ENCODE data around the gene KCNK3.

KCNK3 gene

DNA sequence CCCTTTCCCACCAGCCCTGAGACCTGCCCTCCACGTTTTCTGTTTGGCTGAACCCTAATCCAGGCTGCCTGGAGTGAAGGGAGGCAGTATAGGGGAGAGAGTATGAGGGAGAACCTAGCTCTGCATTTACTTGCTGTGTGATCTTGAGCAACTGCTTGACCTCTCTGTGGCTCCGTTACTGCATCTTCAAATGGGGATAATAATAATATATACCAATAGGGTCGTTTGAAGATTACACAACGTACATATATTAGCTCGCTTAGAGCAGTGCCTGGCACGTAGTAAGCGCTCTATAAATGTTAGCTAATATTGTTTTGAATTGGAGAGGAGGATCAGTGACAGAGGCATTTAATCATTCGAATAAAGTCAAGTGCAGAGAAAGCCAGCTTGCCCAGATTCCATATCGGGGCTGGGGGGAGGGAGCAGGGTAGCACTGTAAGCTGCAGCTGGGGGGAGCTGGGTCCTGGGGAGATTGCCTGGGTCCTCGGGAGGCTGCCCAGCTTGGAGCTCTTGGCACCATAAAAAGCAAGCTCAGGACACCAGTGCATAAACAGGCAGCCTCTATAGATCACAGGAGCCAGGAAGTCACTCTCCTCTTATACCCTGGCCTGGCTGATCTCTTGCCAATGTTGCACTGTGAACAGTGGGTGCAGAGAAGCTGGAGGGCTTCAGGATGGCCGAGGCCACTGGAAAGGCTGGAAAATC, 19.1 kb downstream of the KCNK3 start:
- DNase-seq (ENCODE audit: low spot score) = no peak

DNA sequence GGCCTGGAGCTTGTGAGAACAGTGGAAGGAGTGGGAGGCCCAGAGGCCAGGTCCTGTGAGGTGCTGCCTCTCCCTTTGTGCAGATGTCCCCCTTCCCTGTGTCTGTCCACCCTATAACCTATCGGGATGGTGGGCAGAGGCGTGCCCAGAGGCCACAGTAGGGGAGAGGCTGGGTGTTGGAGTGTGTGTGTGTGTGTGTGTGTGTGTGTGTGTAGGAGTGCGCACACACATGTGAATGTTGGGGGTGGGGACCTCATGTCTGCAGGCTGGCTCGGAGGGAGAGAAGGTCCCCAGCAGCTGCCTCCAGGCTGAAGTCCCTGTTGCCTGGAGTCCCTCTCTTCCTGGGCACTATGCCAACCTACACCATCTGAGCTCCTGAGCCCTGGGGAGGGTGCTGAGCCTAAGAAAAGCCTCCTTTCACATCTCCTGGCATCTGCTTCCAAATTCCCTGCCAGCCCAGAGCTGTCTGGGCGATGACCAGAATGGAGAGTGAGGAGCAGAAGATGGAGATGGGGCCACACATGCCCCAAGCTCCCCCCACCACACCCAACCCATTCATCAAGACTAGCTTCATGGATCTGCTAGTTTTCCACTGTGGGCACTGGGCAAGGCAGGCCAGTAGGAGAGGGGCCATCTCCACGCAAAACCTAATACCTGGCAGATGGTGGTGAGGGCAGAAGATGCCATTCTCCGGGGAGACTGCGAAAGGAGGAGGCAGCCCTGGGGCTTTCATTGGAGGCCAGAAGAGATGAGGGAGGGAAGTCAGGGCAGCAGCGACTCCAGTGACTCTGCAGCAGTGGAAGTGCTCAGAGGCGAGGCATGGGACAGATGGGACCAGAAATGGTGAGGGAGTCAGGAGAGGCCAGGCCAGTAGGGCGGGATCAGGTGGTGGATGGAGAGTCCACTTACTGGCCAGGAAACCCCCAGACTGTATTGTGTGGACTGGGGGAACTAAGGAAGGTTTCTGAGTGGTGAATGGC, 20.3 kb downstream of the KCNK3 start:
- no peak for DNase-seq (ENCODE audit: low spot score)

DNA sequence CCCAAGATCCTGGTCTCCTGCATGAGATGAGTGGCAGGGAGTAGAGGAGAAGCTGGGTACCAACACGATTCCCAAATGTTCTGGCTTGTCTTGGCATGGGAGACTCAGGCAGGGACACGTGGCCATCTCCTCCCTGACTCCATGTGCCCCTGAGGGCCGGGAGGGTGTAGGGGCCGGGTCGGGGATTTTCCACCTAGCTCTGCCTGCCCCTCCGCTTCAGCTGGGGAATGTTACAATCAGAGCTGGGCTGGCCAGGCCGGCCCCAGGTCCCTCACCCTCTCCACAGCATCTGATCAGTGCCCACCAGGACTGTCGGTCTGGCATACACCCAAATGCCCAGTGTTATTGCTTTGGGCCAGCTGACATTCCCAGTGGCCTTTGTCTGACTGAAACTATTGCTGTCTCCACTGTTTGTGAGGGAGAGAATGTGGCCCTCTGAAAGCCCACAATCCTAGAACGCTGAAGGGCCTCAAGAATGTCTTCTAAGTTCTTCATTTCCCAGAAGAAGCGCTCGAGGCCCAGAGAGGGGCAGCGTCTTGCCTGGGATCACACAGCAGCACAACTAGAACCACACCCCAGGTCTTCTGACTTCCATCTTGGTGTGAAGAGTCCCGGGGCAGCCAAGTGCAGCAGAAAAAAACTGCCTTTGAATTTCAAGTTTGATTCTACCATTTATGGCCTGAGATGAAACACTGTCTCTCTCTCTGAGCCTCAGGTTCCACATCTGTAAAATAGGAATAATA, 23.2 kb downstream of the KCNK3 start:
- no peak for DNase-seq (ENCODE audit: low spot score)

DNA sequence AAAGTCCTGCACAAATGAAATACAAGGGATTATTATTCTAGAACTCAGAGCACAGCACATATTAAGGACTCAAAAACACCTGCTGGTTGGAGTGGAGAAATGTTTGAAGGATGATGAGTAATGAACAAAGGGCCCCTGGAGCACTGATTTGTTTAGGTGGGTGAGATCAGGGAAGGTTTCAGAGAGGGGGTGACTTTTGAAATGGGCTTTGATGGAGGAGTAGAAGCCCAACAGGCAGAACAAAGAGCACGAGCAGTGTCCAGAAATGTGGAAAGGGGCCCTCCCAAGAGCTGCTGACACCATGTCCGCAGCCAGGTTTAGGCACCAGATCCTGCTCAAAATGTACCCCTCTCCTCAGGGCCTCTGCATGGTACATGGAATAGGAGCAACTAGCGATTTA, 23.8 kb downstream of the KCNK3 start:
- DNase-seq (ENCODE audit: low spot score) = no peak

DNA sequence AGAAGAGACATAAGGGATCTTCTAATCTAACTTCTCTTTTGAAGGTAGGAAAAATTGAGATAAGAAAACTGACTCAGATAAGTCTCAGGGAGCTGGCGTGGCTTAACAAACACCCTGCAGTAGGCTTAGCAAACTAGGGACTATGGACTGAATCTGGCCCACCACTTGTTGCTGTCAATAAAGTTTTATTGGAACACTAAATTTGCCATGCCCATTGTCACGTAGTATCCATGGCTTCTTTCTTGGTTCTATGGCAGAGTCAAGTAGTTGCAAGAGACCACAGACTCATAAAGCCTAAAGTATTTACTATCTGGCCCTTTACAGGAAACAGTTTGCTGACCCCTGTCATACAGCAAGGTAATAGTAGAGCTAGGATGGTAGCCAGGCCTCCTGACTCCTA, 24.2 kb downstream of the KCNK3 start:
- no peak for DNase-seq (ENCODE audit: low spot score)

DNA sequence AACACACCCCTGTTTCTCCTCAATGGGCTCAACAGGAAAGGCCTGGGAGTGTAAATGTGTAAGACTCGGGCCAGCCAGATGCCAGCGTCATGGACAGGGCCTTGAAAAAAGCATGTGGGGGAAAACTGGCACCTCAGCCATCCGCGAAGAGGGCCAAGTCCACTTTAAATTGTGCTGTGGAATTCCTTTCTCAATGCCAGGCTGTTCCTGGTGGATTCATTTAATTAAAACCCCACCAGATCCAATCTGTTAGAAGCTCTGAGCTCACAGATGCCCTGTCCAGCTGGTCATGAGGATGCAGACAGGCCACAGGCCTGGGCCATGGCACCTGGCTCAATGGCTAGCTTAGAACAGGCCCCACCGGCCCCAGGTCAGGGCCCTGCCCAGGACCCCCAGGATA, 24.8 kb downstream of the KCNK3 start:
- no peak for DNase-seq (ENCODE audit: low spot score)

DNA sequence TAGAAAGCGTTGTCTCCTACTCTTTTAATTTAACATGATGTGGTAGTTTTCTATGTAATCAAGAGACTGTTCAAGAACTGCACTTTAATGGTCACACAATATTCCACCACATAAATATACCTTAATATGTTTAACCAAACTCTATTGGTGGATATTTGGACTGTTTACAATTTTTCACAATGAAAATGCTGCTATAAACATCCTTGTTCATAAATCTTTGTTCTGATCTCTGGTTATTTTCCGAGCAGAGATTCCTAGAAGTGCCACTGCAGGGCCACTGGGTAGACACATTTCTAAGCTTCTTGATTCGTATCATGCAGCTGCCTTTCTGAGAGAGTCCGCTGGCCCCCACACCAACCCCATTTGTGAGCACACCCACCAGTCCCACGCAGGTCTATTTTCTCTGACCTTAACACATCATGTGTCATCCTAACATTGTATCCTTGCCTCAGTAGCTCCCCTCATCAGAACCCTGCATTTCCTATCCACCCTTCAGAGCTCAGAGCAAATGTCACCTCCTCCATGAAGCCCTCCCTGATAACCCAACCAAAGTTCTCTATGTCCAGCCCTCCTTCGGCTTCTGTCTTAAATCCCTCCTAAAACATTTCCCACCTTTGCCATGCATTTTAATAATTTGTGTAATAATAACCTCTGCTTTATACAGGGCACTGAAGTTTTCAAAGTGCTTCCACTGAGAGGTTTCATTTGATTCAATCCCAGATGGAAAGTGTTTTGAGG, 26.6 kb downstream of the KCNK3 start:
- DNase-seq (ENCODE audit: low spot score) = no peak

DNA sequence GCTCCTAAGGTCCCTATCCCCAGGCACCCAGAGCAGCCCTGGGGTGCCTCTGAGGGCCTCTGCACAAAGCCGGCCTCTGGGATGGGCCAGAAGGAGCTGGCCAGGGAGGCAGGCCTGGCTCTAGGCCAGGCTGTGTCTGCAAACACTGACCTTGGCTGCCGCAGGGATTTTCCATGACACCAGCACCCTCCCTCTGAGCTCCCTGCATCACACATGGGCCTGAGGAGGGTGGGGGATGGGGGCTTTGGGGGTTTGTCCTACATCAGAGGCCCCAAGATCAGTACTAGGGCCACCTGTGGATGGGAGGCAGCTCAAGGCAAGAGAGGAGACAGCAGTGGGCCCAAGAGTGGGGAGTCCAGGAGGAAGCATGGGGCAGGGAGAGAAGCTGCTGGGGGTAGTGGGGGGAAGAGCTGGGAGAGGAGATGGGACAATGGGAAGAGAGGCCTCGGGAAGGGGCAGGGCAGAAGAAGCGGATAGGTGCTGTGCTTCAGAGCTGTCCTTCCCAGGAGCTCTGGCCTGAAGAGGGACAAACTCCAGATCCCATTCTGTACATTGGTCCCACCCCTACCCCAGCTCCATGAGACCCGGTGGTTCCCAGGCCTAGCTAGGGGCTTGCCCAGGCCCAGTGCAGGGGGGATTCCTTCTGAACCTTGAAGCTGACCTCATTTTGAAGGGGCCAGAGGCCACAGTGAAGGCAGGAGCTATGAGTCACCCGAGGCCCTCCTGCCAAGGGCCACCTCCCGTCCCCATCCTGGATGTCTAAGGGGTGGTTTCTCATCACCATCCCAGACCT, 28.0 kb downstream of the KCNK3 start:
- DNase-seq (ENCODE audit: low spot score) = no peak

DNA sequence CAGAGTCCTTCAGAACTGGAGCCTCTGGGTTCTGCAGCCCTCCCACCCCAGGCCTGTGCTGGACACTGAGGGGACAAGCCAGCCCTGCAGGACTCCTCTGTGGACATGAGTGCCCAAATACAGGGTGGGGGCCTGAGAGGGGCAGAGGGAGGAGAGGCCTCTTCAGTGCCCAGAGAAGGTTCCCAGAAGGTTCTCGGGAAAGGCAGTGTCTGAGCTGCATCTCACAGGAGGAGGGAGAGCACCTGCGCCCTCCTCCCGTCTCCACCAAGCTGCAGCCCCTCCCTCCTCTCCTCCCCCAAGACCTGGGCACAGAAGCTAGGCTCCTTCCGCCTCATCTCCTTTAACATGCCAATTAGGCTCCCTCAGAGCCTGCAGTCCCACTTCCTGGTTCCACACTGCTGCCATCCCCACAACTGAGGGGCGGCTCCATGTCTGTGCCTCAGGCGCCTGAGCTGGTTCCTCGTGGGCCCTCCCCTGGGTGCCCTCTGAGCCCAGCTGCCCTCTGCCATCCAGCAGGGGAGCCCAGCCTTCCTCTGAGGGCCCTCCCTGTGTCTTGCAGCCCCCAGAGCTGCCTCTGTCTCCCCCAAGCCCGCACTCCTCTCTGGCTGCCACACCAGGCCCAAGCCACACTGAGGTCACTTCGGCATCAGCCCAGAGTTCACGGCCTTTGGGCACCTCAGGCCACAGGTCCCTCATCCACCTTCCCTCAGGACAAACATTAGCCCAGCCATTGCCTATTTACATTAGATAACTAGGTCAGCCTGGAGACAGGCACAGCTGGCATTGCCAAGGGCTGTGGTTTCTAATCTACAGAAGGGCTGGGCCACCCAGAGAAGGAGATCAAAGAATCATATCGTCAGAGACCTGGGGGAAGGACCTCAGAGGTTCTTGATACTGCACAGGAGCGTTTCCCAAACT, 28.9 kb downstream of the KCNK3 start:
- no peak for DNase-seq (ENCODE audit: low spot score)

DNA sequence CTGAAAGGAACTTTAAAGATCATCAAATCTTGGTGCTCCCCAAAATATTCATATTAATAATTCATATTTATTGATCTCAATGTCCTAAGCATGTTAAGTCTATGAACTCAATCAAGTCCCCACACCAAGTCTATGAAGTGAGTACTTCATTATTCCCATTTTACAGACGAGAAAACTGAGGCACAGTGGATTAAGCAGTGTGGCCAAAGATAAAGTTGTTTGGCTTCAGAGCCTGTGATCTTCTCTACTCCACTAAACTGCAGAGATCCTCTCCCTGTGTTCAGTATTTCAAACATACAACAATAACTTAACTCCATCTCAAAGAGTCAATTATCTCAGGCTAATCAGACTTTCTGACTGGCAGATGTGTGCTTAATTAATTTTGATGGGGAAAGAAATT, 29.8 kb downstream of the KCNK3 start:
- no peak for DNase-seq (ENCODE audit: low spot score)

DNA sequence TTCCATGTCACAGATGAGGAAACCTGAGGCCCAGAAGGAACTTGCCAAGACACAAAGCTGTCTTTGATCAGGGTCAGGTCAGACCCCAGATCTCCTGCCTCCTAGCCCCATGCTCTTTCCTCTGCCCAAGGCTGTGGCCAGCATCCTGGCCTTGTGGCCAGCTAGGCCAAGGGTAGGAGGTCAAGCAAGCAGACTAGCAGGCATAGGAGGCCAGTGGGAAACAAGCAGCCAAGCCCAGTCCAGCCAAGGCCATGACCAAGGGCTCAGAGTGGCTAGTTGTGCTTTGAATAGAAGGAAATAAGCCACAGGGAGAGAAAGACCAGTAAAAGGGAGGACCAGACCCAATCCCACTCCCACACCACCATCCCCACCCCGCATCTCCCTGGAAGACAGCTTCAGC, 30.4 kb downstream of the KCNK3 start:
- no peak for DNase-seq (ENCODE audit: low spot score)

DNA sequence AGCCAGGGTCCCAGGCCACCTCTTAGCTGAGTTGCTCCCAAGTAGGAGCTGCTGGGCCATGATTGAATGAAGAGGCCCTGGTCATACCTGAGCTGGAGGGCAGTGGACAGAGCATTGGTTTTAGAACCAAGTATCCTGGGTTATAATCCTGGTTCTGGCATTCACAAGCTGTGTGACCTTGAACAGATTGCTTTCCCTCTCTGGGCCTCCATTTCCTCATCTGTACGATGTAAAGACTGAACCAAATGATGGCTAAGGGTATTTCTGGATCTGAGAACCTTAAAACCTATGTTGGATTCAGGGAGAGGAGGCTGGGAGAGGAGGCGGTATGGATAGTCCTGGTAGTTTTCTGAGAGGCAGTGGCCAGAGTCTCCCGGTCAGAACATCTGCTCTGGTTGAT, 31.0 kb downstream of the KCNK3 start:
- no peak for DNase-seq (ENCODE audit: low spot score)

DNA sequence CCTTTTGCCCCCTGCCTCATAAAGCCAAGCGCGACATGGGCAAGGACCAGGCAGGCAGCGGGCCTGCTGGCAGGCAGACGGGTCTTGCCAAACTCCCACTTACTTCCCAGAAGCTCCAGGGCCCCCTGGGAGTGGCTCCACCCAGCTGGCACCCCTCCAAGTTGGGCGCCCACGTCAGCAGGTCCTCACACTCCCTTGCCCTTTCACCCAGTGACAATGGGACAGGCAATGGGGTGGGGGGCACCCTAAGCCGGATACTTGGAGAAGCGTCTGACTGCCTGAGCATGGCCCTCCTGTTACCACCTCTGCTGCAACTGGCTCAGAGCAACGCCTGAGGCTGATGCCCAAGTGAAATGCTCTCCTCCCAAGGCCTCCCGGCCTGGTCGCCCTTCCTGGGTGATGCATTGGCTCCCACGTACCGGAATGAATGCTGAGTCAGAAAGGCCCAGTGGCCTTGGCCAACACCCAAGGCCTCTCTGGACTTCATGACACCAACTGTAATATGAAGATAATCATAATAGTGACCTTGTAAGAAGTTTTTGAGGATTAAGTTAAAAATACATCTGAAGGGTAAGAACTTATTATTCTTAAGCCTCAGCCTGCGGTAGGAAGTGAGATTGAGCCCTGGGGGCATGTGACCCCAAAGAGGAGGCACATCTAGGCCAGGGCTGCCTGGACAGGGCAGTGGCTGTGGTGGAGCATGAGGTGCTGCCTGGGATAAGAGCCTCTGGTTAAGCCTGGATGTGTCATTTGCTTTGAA, 31.6 kb downstream of the KCNK3 start:
- DNase-seq (ENCODE audit: low spot score) = no peak

DNA sequence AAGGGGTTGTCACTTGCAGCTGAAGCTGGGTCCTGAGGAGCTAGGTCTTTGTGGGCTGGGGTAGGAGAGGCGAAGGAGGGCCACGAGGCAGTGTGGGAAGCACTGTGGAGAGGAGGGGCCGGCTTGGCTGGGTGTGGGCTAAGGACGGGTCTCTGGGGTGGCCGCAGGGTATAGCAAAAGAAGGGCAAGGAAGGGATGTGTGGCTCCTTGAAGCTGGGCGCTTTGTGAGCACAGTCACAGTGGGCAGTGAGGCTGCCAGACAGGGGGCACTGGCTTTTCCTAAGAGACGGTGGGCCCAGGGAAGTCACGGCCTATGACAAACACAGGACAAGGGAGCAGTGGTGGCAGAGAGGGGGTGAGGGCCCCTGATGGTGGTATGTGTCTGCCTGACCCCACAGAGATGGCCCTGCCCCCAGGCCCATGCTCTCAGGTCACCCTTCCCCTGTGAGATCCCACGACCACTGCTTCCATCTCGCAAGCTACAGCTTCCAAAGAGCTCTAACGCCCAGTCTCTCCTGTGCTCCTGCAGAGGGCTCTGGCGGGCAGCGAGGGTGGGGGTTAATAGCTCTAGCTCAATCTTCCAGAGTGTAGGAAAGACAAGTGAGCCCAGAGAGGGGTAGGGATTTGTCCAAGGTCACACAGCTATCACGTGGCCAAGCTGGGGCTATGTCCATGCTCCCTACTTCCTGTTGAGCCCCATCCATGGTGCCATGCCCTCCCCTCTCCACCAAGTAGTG, 32.4 kb downstream of the KCNK3 start:
- no peak for DNase-seq (ENCODE audit: low spot score)

DNA sequence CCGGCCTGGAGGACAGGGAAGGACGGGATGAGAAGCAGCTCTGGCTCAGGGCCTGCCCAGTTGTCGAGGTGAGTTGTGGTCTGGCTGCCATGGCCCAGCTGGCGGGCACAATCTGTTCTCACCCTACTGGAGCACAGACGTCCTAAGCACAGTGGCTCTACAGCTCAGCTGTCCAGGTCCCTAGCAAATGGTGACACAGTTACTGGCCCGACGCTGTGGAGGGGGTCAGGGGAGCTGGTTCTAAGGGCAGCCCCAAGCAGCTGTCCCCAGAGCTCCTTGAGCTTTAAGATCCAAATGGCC, 32.9 kb downstream of the KCNK3 start:
- no peak for DNase-seq (ENCODE audit: low spot score)

DNA sequence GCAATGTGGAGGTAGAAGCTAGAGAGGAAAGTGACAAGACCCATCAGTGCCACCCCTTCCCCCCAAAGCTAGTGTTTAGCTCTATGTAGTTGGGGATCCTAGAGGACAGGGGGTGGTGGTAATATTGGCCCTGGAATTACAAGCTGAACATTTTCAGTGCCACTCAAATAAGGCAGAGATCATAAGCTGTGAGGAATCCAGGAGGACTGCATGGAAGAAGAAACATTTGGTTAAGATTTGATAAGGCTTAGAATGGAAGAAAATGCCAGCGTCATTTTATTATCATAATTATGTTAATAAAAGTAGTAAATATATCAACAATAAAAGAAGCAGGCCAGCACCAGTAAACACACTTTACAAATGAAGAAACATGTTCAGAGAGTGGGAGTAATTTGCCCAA, 33.7 kb downstream of the KCNK3 start:
- no peak for DNase-seq (ENCODE audit: low spot score)

DNA sequence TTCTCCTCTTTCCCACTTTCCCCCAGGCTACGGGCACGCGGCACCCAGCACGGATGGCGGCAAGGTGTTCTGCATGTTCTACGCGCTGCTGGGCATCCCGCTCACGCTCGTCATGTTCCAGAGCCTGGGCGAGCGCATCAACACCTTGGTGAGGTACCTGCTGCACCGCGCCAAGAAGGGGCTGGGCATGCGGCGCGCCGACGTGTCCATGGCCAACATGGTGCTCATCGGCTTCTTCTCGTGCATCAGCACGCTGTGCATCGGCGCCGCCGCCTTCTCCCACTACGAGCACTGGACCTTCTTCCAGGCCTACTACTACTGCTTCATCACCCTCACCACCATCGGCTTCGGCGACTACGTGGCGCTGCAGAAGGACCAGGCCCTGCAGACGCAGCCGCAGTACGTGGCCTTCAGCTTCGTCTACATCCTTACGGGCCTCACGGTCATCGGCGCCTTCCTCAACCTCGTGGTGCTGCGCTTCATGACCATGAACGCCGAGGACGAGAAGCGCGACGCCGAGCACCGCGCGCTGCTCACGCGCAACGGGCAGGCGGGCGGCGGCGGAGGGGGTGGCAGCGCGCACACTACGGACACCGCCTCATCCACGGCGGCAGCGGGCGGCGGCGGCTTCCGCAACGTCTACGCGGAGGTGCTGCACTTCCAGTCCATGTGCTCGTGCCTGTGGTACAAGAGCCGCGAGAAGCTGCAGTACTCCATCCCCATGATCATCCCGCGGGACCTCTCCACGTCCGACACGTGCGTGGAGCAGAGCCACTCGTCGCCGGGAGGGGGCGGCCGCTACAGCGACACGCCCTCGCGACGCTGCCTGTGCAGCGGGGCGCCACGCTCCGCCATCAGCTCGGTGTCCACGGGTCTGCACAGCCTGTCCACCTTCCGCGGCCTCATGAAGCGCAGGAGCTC, 35.4 kb downstream of the KCNK3 start:
- DNase-seq (ENCODE audit: low spot score) = no peak

Measured in SK-N-DZ (cell line).